NK-92 treated with Interleukin-12 subunit alpha and Interleukin-12 subunit beta, amount 100 ng/mL, for 24 hours (cell line): Measurements from ENCODE around the gene TMEM132C.
"Not testable (repeated sequence)": the region's sequence is repeated elsewhere in the genome, so short reads cannot be mapped to it uniquely, and the experiment has no call there.

Source experiments
- DNase-seq: peaks from one replicate; lab custom pipeline; 2025; lab: John Stamatoyannopoulos, UW

Gene TMEM132C

DNA sequence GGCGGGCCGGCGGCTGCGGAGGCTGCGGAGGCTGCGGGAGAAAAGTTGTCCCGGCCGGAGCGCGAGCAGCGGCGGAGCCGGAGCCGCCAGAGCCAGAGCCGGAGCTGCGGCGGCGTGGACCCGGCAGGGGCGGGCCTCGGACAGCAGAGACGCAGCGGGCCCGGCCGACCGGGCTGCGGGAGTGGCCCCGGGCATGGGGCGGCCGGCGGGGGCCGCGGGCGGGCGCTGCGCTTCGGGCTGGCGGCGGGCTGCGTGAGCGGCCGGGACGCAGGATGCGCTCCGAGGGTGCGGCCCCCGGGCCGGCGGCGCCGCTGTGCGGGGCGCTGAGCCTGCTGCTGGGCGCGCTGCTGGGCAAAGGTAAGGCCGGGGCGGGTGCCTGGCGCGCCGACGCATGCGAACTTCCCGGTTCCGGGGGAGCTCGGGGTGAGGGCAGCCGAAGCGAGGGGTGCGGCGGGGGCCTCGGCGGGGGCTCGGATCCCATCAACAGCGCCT, at the start of gene TMEM132C:
TMEM132C (plus strand) TSS at position 40 of the 492 bp plus-strand sequence; CDS start at position 273, 233 bp downstream.
- DNase-seq: no peak

DNA sequence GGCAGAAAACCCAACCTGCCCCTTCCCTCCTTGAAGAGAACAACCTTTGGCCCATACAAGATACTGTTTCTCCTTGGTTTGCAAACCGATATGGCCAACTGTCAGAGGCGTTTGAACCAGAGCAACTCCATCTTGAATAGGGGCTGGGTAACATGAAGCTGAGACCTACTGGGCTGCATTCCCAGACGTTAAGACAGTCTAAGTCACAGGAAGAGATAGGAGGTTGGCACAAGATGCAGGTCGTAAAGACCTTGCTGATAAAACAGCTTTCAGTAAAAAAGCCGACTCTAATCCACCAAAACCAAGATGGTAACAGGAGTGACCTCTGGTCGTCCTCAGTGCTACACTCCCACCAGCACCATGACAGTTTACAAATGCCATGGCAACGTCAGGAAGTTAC, 42.7 kb upstream of the TMEM132C start:
- DNase-seq: no peak

DNA sequence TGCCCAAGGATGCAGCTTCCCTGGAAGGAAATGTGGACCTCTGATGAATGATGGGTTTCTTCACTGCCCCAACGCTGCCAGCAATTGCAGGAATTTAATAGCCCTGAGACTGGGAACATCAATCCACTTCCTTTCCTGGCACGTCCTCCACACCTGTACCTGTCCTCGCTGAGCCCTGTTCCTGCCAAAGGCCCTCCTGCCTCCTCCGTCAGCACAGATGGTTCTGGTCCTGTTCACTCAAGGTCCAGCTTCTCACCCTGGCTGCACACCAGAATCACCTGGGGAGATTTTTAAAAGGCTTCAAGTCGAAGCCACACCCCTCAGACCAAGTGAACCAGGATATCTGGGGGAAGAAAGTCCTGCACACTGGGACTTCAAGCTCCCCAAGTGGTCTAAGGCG, 38.4 kb upstream of the TMEM132C start:
- no peak for DNase-seq

DNA sequence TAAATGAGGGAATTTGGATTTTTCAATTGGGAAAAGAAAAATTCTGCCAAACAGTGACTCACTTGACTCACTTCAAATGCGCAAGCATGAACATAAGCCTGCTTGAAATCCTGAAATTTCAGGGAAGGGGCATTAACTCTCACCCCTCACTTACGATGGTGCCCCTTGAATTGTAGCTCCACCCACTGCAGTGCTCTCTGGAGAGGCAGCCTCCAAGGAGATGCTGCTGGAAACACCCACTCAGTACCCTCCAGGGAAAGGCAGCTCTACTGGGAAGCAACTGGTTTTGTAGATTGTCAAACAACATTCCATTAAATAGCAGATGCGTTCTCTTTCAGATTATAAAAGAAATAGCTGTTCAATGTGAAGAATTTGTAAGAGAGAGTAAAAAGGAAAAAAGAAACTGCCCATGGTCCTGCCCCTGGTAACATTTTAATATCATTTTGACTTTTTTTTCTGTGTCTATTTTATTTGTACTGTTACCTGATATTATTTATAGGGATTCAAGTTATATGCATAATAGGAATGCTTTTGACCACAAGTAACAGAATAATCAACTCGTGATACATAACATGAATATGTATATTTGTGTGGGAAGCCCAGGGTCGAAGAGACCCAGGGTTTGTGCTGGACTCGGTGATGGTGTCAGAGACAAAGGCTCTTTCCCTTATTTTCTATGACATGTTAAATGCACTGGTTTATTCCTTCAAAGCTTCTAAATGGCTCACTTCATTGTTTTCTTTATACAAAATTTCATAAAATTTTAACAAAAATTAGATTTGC, 31.1 kb upstream of the TMEM132C start:
- DNase-seq: no peak

DNA sequence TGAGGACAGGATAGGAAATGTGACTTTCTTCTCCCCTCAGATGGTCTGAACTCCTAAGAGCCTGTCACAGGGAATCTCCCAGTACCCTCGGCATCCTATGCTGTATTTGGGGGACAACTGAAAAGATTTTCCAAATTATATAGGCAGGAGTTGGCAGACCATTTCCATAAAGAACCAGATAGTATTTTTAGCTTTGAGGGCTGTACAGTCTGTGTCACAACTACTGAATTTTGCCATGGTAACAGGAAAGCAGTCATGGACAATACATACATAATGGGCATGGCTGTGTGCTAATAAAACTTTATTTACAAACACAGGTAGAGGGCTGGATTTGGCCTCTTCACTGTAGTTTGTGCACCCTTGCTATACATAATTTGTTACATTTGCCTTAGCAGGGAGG, 30.4 kb upstream of the TMEM132C start:
- DNase-seq: no peak

DNA sequence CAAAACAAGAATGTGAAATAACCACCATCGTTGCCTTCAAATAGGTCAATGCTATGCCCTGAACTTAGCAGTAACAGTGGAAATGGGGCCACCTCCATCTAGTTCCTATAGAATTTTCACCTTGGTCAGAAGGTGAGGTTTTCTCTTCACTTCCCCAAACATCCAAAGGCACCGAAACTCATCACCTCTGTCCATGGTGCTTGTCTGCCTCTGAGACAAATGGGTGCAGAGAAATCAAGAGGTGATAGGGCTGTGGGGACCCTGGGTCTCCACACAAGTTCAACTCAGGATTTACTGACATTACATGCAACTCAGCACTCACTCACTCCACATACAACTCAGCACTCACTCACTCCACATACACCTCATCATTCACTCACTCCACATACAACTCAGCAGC, 26.2 kb upstream of the TMEM132C start:
- no peak for DNase-seq

DNA sequence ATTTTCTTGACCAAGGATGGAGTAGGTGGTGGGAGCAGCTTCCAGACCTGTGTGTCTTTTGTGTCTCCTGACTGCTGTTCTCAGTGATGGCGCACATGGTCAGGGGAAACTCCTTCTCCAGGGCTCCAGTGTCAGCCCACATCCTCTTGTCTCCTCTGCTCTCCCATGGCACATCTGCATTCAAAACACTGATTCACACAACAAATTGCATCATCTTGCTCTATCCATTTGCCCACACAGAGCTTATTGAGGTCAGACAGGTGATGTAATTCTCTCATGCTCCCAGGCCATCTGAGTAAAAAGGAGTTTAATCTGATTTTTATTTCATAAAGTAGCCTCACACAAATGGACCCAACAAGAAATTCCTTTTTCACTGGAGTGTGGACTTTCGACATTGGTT, 21.8 kb upstream of the TMEM132C start:
- DNase-seq: no peak

DNA sequence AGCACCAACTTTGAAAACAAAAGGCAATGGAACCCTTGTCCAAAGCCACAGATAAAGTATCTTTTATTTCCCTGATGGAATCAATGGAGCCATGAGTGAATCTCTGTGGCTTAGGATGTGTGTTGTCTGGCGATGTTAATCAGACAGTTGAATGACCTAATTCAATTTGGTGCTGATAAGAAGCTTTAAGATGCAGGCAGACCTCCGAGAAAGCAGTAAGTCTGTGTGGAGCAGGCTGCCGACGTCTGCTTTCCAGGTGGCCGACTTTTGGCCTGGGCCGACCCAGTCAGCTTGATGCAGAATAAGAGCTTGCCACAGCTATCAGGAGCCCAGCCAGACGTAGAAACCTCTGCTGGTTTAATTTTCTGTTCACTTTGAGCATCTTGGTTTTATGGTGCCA, 21.1 kb upstream of the TMEM132C start:
- no peak for DNase-seq

DNA sequence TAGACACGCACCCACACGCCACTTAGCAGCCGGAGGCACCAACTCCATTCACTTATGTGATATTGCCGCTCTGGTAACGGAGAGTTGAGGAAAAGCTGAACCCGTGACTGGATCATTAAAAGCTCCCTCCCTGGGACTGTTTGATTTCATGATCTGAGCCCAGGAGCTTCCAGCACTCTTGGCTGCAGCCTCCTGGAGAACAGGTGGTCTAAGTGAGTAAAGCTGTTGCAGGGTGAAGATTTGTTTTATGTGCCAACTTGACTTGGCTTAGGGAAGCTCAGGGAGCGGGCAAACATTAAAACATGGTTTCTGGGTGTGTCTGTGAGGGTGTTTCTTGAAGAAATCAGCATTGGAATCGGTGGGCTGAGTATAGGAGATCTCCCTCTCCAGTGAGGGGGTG, 16.9 kb upstream of the TMEM132C start:
- no peak for DNase-seq

DNA sequence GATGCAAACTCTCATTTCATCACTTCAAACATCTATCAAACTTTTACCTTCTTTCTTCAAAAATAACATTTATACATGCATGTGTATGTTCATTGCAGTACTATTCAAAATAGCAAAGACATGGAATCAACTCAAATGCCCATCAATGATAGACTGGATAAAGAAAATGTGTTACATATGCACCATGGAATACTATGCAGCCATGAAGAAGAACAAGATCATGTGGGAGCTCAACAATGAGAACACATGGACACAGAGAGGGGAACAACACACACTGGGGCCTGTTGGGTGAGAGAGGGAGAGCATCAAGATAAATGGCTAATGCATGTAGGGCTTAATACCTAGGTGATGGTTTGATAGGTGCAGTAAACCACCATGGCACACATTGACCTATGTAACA, 13.1 kb upstream of the TMEM132C start:
- not testable (repeated sequence) for DNase-seq

DNA sequence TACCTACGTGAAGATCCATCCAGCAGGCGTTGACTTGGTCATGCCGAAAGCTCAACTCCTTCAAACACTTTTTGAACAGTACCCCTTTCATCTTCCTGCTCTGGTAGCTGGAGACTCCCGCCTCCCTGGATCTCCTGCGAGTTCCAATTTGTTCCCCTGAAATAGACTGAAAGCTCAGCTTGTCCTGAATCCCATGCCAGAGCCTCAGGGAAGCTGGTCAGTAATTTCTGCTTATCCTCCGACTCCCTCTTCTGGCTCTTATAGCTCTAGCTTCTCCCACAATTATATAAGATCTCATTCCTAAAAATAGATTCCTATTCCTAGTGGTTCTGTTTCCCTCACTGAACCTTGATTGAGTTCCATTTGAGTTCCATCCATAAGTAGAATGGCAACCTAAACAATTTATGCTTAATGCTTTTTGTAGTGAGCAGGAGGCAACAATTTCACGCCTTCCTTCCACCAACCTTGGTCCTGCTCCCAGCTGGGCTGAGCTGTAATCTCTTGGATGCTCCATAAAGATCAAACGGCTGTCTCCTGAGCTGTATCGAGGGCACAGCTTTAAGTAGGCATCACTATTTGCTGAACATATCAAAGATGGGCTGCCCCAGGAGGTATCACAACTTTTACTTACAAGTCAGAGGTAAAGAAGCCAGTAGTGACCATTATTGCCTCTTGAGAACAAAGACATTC, 8.0 kb upstream of the TMEM132C start:
- DNase-seq: no peak

DNA sequence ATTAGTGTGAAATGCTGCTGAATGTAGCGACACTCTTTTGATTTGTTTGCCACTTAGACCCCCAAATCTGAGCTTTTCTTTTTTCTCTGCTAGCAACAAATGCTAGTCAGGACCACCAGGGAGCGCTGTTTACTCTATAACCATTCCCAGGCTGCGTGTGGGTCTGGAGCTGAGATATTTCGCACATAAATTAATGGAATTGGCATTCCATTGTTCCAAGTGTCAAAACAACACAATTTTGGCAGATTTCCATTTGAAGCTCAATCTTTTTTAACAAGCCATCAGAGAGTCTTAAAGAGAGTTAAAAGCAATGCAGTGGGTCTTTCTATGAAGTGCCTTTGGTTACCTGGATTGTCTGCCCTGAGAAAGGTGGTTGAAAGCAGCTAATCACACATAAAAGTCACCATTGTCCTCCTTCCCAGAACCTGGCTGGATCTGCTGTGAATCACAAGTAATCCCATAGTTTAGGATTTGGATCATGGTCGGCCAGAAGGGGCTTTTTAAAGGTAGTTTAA, 7.4 kb upstream of the TMEM132C start:
- no peak for DNase-seq

DNA sequence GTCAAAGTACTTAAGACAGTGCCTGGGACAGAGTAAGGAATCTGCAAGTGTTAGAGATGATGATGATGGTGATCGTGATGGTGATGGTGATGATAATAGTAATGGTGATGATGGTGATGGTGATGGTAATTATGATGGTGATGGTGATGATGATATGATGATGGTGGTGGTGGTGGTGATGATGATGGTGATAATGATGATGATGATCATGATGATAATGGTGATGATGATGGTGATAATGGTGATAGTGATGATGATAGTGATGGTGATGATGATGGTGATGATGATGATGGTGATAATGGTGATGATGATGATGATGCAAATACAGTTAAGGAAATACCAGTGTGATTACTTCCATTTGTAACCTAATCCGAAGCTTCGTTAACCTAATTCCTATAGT, 5.2 kb upstream of the TMEM132C start:
- no peak for DNase-seq

DNA sequence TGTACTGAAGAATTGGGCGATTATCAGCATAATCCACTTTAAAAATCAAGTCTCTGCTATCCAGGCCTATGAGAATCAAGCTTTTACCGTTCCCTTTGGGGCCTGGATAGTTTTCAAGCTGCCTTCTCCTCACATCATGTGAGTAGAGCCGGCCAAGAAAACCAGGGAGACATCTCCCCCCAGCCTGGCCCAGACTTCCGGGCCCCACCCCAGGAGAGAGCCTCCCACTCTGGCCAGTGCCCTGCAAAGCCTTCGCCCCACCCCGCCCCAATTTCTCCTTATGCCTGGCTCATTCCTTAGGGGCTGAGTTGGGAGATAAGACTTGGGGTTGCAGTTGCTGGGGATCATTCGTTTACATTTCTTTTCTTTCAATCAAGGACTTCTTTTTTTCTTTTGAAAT, 1.4 kb upstream of the TMEM132C start:
- no peak for DNase-seq

DNA sequence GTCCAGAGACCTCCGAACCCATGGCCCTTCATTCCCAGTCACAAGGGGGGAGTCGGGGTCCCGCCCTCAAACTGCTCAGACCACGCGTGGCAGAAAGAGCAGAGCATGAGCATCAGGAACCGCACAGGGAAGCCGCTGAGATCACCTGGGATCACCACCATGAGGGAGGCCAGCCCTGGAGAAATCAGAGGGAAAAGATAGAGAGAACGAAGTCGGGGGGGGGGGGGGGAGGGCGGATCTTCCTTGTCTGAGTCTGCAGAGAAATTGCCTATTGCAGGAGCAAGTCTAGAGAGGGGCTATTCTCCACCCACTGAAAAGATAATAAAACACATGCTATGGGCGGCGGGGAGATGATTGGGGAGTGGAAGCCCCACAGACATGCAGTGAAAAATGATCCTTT, 884 bp upstream of the TMEM132C start:
- DNase-seq: no peak

DNA sequence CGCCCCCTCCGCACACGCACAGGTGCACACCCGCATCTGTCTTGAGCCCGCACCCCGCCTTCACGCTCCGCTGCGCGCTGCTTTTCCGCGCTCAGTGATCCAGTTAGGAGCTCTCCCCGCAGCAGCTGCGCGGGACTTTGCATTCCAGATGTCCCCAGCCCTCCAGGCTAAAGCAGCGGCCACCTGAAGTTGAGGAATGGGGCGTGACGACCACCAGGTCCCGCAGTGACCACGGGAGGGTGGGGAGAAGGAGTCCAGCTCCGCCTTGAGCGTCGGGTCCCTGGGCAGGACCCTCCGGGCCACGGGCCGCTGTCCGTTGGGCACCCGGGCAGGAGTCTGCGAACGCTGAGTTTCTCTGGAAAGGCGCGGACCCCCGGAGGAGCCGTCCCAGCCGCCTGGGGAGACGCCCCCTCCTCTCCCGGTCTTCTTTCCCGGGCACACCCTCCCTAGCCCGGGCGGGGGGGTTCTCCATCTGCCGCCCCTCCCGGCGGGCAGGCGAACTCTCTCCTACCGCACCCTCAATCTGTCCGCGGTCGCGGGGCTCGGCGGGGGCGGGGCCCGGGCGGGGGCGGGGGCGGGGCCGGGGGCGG, 334 bp upstream of the TMEM132C start:
- DNase-seq: no peak

DNA sequence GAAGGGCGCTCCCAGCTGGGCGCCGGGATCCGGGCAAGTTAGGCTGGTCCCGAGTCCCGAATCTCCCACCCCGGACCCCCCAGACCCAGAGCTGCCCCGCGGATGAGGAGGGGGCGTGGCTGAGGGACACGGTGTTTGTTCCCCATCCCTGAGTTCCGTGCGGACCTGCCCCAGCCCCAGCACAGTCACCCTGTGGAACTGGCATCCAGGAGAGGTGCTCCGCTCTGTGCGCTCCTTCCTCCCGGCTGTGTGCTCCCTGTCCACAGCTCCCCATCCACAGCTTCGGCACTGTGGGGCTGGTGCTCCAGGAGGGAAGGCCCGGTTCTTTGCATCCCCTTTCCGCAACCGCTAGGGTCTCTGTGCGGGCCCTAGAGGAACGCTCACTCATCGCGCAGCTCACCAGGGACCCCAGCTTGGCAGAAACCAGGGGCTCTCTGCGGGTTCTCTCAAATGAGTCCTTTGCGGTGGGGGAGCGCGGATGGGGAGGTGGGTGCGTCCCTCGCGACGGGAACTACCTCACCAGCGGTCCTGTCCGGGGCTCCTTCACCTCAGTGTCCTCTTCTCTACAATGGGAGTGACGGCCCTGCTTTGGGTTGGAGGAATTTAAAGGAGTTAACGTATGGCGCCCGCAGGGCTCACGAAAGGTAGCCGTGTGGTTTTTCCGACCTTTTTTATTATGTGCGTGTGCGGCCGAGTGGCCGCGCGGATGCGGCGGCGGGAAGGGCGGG, 845 bp downstream of the TMEM132C start:
- no peak for DNase-seq

DNA sequence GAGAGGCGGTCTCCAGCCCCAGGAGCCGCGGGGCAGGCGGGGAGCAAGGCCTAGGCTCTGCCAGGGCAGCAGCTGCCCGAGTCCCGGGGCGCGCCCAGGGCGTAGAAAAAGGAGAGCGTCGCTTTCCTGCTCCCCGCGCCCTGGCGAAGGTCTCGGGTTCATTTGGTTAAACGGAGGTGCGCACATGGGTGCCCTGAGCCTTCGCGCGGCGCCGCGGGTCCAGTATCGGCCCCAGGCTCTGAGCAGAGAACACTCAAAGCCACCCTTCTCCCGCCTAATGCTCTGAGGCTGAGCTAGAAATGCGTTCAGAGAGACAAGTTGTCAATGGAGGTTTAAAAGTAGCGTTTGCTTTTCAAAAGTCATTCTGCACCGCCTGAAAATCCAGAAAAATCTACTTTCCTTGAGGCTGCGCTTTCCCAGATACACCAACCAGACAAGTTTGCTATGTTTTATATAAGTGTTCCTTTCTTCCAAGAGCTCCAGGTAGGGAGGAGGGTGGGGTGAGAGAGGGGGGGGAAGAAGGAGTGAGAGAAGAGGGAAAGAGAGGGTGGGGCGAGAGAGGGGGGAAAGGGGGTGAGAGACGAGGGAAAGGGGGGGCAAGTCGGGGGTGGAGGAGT, 1.5 kb downstream of the TMEM132C start:
- no peak for DNase-seq

DNA sequence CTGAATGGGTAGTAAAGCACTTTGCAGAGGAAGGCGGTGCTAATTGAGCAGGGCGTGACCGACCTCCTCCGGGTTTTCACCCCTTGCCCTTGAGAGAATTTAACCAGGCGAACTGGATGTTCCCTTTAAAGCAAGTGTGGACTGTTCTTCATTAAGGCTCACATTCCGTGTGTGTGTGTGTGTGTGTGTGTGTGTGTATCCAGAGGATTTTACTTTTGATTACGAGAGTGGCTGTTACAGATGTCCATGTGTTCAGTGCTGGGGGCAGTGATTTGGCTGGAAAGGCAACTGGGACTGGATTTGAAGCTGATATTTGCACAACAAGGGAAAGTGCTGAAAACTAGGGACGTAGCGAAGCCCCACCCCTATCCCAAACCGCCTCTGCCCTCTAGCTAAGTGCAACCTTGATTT, 2.2 kb downstream of the TMEM132C start:
- no peak for DNase-seq

DNA sequence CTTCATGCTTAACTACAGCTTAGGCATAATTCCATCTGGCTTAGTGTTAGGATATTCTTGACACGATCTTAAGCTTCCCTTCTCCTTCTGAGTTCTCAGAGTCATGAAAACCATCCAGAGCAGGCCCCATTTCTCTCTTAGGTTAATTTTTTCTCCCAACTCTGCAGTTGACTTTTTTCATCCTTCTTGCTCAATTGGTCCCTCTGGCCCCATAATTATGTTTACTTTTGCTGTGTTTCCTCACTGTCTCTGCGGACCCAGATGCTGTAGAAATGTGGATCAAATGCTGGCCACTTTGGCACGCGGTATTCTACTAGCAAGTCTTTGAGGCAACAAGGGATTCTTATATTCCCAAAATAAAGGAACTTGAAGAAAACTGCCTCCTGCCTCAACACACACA, 9.5 kb downstream of the TMEM132C start:
- no peak for DNase-seq

DNA sequence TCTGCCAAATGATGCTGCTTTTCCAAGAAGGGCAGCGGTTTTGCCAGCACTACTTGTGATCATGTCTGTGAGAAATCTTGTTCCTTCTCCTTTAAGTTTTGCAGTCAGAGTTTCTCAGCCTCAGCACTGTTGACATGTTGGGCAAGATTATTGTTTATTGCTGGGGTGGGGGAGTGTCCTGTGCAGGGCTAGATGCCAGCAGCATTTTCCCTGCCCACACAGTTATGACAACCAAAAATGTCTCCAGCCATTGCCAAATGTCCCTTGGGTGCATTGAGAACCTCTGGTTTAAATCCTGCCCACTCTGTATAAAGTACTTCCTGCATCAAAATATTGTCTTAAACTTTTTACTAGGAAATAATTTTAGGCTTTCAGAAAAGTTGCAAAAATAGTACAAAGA, 20.0 kb downstream of the TMEM132C start:
- DNase-seq: no peak

DNA sequence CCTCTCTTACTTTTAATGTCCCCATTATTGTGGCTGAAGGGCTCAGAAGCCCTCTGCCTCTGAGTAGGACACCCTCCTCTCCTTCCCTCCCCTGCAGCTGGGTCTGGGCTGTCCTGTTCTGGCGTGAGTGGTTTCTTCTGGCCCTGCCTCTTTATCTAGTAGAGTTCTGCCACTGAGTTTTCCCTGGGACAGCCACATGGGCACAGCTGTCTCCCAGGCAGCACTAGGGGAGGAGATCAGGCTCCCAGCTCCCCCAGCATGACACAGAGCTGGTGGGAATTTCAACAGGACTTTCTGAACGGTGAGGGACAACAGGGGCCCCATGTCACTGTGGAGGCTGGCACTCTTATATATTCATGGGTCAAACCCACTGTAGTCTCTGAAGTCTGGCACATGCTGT, 21.4 kb downstream of the TMEM132C start:
- DNase-seq: no peak
